A549 (cell line): ENCODE measurements around the gene CADM1. TPM values are rescaled to one million over a fixed set of nuclear protein-coding genes. Genes with fewer than 3 reads are reported as not detected.

Experiments used
- ATAC-seq, 2 experiments: fragments of 200-7000 bp in 1 of 2; fragments of >200 bp in 1 of 2; cut with Nextera tagmentation in 1 of 2; cut with Tn5 transposase in 1 of 2; 3 replicates each; pipeline versions ENCODE4 v1.8.0 to v1.9.1; 2018 to 2020; ENCODE audit warnings: mild to moderate bottlenecking in 1 of 2, moderate library complexity in 1 of 2
- CTCF ChIA-PET: fragments of 300-600 bp; sonication (Branson Sonifier 250); formaldehyde crosslinking; extraction: SDS; loops from one replicate; lab custom pipeline; 2021; ENCODE audit warnings: antibody characterized with exemption, inconsistent platforms; lab: Yijun Ruan, JAX
- POLR2A ChIA-PET: fragments of 350-600 bp; formaldehyde crosslinking; extraction: SDS; loops from one replicate; lab custom pipeline; 2021; ENCODE audit warnings: antibody characterized with exemption, inconsistent platforms; lab: Yijun Ruan, JAX
- DNase-seq, 2 experiments: peaks; one replicate each; pipeline versions ENCODE4 v3.0.0 to v3.0.0-alpha.2; 2011 to 2016; ENCODE audit warnings: low read depth in 1 of 2, low spot score in 1 of 2
- FAIRE-seq: peaks from 2 replicates; lab custom pipeline; 2011; peaks lifted over from hg19 to GRCh38; lab: Jason Lieb, UNC
- H3K27ac ChIP-seq, 2 experiments: fragments of >200 bp; sonication (Bioruptor Twin); formaldehyde crosslinking; 3 replicates each; pipeline ENCODE4 v1.5.1; 2016 to 2017
- H3K4me1 ChIP-seq: fragments of >200 bp; sonication (Bioruptor Twin); formaldehyde crosslinking; 3 replicates; pipeline ENCODE4 v1.6.1; 2016
- H3K4me2 ChIP-seq: fragments of >200 bp; sonication (Bioruptor Twin); formaldehyde crosslinking; 3 replicates; pipeline ENCODE4 v1.6.1; 2016
- H3K4me3 ChIP-seq: fragments of >200 bp; sonication (Bioruptor Twin); formaldehyde crosslinking; 3 replicates; pipeline ENCODE4 v1.5.1; 2016
- H3K9me3 ChIP-seq: fragments of >200 bp; sonication (Bioruptor Twin); formaldehyde crosslinking; 3 replicates; pipeline ENCODE4 v1.6.1; 2016
- BCL3 ChIP-seq: fragments of >200 bp; sonication (Bioruptor Twin); formaldehyde crosslinking; IDR thresholded peaks from 3 replicates; pipeline ENCODE4 v1.6.1; 2016
- BHLHE40 ChIP-seq: IDR thresholded peaks from 2 replicates; pipeline ENCODE4 v1.6.1; 2012; ENCODE audit warnings: low read depth, low read length, inconsistent platforms
- CHD2 ChIP-seq: fragments of 150-350 bp; IDR thresholded peaks from 2 replicates; pipeline ENCODE4 v1.6.1; 2014; ENCODE audit warnings: low read length; ENCODE audit not compliant: partially characterized antibody
- CHD4 ChIP-seq: fragments of 200-600 bp; sonication (generic); IDR thresholded peaks from 2 replicates; pipeline ENCODE4 v1.6.1; 2016; ENCODE audit warnings: antibody characterized with exemption, mild to moderate bottlenecking, borderline replicate concordance
- CTCF ChIP-seq: fragments of >200 bp; sonication (Bioruptor Twin); formaldehyde crosslinking; IDR thresholded peaks from 3 replicates; pipeline ENCODE4 v1.5.1; 2016
- EHMT2 ChIP-seq: fragments of 200-600 bp; sonication (generic); IDR thresholded peaks from 2 replicates; pipeline ENCODE4 v1.6.1; 2016; ENCODE audit warnings: antibody characterized with exemption, low read depth, mild to moderate bottlenecking, moderate library complexity
- ESRRA ChIP-seq: fragments of 150-350 bp; IDR thresholded peaks from 2 replicates; pipeline ENCODE4 v1.6.1; 2014; ENCODE audit warnings: mild to moderate bottlenecking, low read length, borderline replicate concordance
- FOSB ChIP-seq: fragments of 250-450 bp; sonication (Bioruptor Pico); IDR thresholded peaks from 2 replicates; pipeline ENCODE4 v1.5.0; 2020; ENCODE audit warnings: mild to moderate bottlenecking, moderate library complexity
- GATA3 ChIP-seq: IDR thresholded peaks from 2 replicates; pipeline ENCODE4 v1.6.1; 2012; ENCODE audit warnings: borderline replicate concordance
- HMGXB4 ChIP-seq: fragments of 250-450 bp; sonication (Bioruptor Pico); IDR thresholded peaks from 2 replicates; pipeline ENCODE4 v1.5.0; 2021; ENCODE audit warnings: mild to moderate bottlenecking, moderate library complexity, borderline replicate concordance
- HOXA7 ChIP-seq: fragments of 250-450 bp; sonication (Bioruptor Pico); IDR thresholded peaks from 2 replicates; pipeline ENCODE4 v1.5.0; 2020; ENCODE audit warnings: mild to moderate bottlenecking, moderate library complexity
- HOXB5 ChIP-seq: fragments of 250-450 bp; sonication (Bioruptor Pico); IDR thresholded peaks from 2 replicates; pipeline ENCODE4 v1.5.0; 2020; ENCODE audit warnings: mild to moderate bottlenecking, moderate library complexity
- KDM5A ChIP-seq: fragments of 200-600 bp; sonication (generic); IDR thresholded peaks from 2 replicates; pipeline ENCODE4 v1.6.1; 2016; ENCODE audit warnings: antibody characterized with exemption, mild to moderate bottlenecking
- NFE2L2 ChIP-seq: fragments of 150-350 bp; conservative IDR thresholded peaks from 2 replicates; pipeline ENCODE4 v1.6.1; 2014; ENCODE audit warnings: low read length
- NPAS2 ChIP-seq: fragments of 250-450 bp; sonication (Bioruptor Pico); IDR thresholded peaks from 2 replicates; pipeline ENCODE4 v1.8.0; 2022; ENCODE audit warnings: mild to moderate bottlenecking, moderate library complexity, borderline replicate concordance
- PBX3 ChIP-seq: IDR thresholded peaks from 2 replicates; pipeline ENCODE4 v1.6.1; 2012
- PHF8 ChIP-seq: fragments of 200-600 bp; sonication (generic); IDR thresholded peaks from 2 replicates; pipeline ENCODE4 v1.6.1; 2016; ENCODE audit warnings: low read depth, mild to moderate bottlenecking, antibody characterized with exemption, moderate library complexity, borderline replicate concordance
- POLR2A ChIP-seq: IDR thresholded peaks from 2 replicates; pipeline ENCODE4 v1.6.1; 2012; ENCODE audit warnings: mild to moderate bottlenecking, low read length
- POLR2AphosphoS2 ChIP-seq: conservative IDR thresholded peaks from 2 replicates; pipeline ENCODE4 v1.6.1; 2012; ENCODE audit warnings: low read length, improper control_type of control experiment, inconsistent platforms
- RARB ChIP-seq: fragments of 250-450 bp; sonication (Bioruptor Pico); IDR thresholded peaks from 2 replicates; pipeline ENCODE4 v1.8.0; 2021; ENCODE audit warnings: mild to moderate bottlenecking, moderate library complexity
- RCOR1 ChIP-seq: fragments of 150-350 bp; IDR thresholded peaks from 2 replicates; pipeline ENCODE4 v1.6.1; 2014; ENCODE audit warnings: antibody characterized with exemption, low read length, low read depth
- RFX5 ChIP-seq: fragments of 450-650 bp; IDR thresholded peaks from 2 replicates; pipeline ENCODE4 v1.7.1; 2014; ENCODE audit warnings: antibody characterized with exemption, mild to moderate bottlenecking, moderate library complexity
- SMC3 ChIP-seq: fragments of >200 bp; sonication (Bioruptor Twin); formaldehyde crosslinking; IDR thresholded peaks from 3 replicates; pipeline ENCODE4 v1.6.1; 2018; ENCODE audit warnings: inconsistent platforms
- TFCP2L1 ChIP-seq: fragments of 250-450 bp; sonication (Bioruptor Pico); IDR thresholded peaks from 2 replicates; pipeline ENCODE4 v1.5.0; 2021; ENCODE audit warnings: mild to moderate bottlenecking
- TP53 ChIP-seq: fragments of 250-450 bp; sonication (Bioruptor Pico); IDR thresholded peaks from 2 replicates; pipeline ENCODE4 v1.5.0; 2021; ENCODE audit warnings: mild to moderate bottlenecking, moderate library complexity
- USF2 ChIP-seq: fragments of 450-650 bp; IDR thresholded peaks from 2 replicates; pipeline ENCODE4 v1.6.1; 2014; ENCODE audit warnings: antibody characterized with exemption
- ZC3H11A ChIP-seq: fragments of 450-650 bp; IDR thresholded peaks from 2 replicates; pipeline ENCODE4 v1.6.1; 2014; ENCODE audit warnings: antibody characterized with exemption, mild to moderate bottlenecking
- ZSCAN20 ChIP-seq: fragments of 250-450 bp; sonication (Bioruptor Pico); IDR thresholded peaks from 2 replicates; pipeline ENCODE4 v1.8.0; 2022; ENCODE audit warnings: mild to moderate bottlenecking, moderate library complexity
- WGBS: methylation state at CpG from one replicate; pipeline ENCODE4 v1.1.6; 2017; ENCODE audit errors: missing lambda C conversion rate; 5-methylcytosine and 5-hydroxymethylcytosine counted together
- polyA plus RNA-seq, 4 experiments: library from polyadenylated mRNA; depleted of rRNA in 3 of 4; stranded (reverse); fragments of >200 nt; fragmentation: RNase III in 1 of 4; extraction: RNeasy Plus Mini Kit Qiagen cat#74134 plus additional on column Dnase treatment in 1 of 4; gene quantifications; 2 replicates in 3 of 4; 3 replicates in 1 of 4; pipeline ENCODE4 v1.2.3, GENCODE V29; 2011 to 2017

The CADM1 gene
- polyA plus RNA-seq, 2 of the 4 experiments (the other 2 are of a cell fraction) = 33.4 to 36.7 TPM

- Histone ChIP-seq H3K4me3 (no peak overlapping the region), H3K4me1 (no peaks in the 10 kb centered on the region), H3K9me3 (no peaks in the 10 kb centered on the region), H3K4me2 (no peak overlapping the region), H3K27ac (no peak overlapping the region)
- no peak for TF ChIP-seq SMC3
- TF ChIP-seq BHLHE40 = no peak
- no peak for TF ChIP-seq HMGXB4 (CRISPR knock-in tag)
- no peak for TF ChIP-seq ZSCAN20 (CRISPR knock-in tag)
- no peak for TF ChIP-seq NFE2L2
- no peak for TF ChIP-seq ESRRA
- TF ChIP-seq POLR2A = no peak
- no peak for TF ChIP-seq CHD4
- no peak for TF ChIP-seq HOXB5 (CRISPR knock-in tag)
- TF ChIP-seq TFCP2L1 = no peak
- no peak for TF ChIP-seq RARB (CRISPR knock-in tag)
- no peak for TF ChIP-seq CTCF
- no peak for TF ChIP-seq PBX3
- no peak for TF ChIP-seq RCOR1
- TF ChIP-seq USF2 = no peak
- 44% methylated on average over 14 of the region's 14 CpGs for WGBS
- FAIRE-seq (no peak), ATAC-seq (no peak), DNase-seq (no peak)
- CTCF ChIA-PET = no interaction called here
- POLR2A ChIA-PET = no interaction called here
These were observed 374.5 kb downstream of the CADM1 start for GRCh38 chr11:115129473-115130289.

GRCh38 chr11:115128226-115128625 lies 376.0 kb downstream of the CADM1 start:
- WGBS = 88% methylated on average over 3 of the region's 4 CpGs
- FAIRE-seq (no peak), ATAC-seq (no peak)
- H3K27ac ChIP-seq = no peak overlapping the region
- no peak overlapping the region for H3K4me2 ChIP-seq
- H3K9me3 ChIP-seq = no peaks in the 10 kb centered on the region
- H3K4me1 ChIP-seq = no peaks in the 10 kb centered on the region
- TF ChIP-seq NPAS2 (CRISPR knock-in tag) (no peak), PHF8 (no peak), ESRRA (no peak), BHLHE40 (no peak), CHD2 (no peak), HMGXB4 (CRISPR knock-in tag) (no peak), CHD4 (no peak), ZC3H11A (no peak), RARB (CRISPR knock-in tag) (no peak), HOXA7 (CRISPR knock-in tag) (no peak), BCL3 (no peak), KDM5A (no peak), GATA3 (no peak), EHMT2 (no peak), TP53 (no peak), FOSB (CRISPR knock-in tag) (no peak), POLR2AphosphoS2 (no peak), RFX5 (no peak)
- TF ChIP-seq, all 56 proteins: peak for 0
- POLR2A ChIA-PET = no interaction called here
- no peak for DNase-seq
- no peak overlapping the region for H3K4me3 ChIP-seq
- CTCF ChIA-PET = interaction anchor here (0.5 kb wide), 1 partner anchor 429 kb away, joined by 3 read pairs; no protein-coding TSS in a partner anchor
